Left lobe of liver (tissue), 2 donors: Measurements from ENCODE around the gene CNIH4. TPM values are rescaled to one million over a fixed set of nuclear protein-coding genes. Genes with fewer than 3 reads are reported as not detected.
A peak's percentile ranks its signal among the peaks of the same experiment; 100 is the strongest.
"Not testable (repeated sequence)": the region's sequence is repeated elsewhere in the genome, so short reads cannot be mapped to it uniquely, and the experiment has no call there.

ENCODE experiments used
- ATAC-seq: fragments of 200-7000 bp; cut with Tn5 transposase; one replicate; pipeline ENCODE4 v1.9.1; 2020; ENCODE audit warnings: mild to moderate bottlenecking, moderate library complexity
- DNase-seq: peaks from one replicate; pipeline ENCODE4 v3.0.0-alpha.2; 2020; ENCODE audit warnings: low spot score
- total RNA-seq: library from RNA; stranded (reverse); gene quantifications from one replicate; pipeline ENCODE4 v1.2.1, GENCODE V29; 2021
- donor health status: DM: no; HTN: no; CAD: no; lungs with moderate emphysema.
- donor health status: DM: no; HTN: yes; CAD: no.

Gene CNIH4
- total RNA-seq, 1 donor from 2014 or later, result 14.9 TPM

DNA sequence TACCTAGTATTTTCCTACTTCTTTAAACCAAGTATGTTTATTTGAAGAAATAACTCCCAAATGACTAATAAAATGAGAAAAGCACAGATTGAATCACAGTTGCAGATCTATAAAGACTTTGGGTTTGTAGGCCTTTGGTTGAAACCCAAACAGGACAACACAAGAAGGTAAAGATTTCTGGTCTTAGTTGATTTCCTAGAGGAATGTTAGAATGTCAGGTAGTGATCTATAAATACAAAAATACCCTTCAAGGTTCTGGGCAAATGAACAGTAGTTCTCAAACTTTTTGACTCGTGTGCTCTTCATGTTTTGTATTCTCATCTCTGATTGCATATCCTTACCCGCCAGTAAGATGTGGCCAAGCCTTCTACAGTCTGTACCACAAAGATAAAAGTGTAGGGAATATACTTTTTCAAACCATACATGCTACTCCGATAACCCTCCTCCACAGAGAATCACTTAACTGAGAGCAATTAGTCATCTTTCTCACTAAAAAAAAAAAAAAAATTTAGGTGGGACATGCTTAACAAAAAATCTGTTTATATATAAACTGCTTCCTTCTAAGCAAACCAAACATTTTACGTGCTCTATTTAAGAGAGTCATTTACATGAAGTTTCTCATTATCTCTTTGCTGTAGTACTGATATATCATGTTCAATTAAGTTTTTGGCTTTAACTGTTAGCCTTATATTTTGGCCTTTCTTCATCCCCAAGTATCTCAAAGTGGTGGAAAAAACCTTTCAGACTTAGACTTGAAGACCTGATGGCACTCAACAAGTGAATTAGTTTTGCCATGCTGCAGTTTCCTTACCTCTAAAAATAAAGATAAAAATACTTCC lies 36.0 kb downstream of the CNIH4 start:
- DNase-seq (no peak), ATAC-seq (no peak)

DNA sequence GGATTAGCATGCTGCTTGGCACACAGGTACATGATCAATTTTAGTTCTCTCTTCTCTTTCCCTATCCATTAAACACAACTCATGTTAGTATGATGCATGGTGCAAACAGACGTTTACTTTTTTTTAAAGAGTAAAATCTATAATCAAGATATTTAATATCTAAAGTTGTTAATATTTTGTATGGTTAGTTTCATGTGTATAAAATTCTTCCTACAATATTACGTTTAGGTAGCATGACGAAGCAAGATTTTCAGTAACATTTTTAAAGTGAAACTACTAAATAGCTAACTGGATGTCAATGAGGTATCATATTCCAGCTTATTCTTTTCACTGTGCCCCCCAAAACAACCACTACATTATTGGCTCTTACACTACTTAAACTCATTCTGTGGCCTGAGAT lies 36.6 kb downstream of the CNIH4 start:
- ATAC-seq (no peak), DNase-seq (no peak)

DNA sequence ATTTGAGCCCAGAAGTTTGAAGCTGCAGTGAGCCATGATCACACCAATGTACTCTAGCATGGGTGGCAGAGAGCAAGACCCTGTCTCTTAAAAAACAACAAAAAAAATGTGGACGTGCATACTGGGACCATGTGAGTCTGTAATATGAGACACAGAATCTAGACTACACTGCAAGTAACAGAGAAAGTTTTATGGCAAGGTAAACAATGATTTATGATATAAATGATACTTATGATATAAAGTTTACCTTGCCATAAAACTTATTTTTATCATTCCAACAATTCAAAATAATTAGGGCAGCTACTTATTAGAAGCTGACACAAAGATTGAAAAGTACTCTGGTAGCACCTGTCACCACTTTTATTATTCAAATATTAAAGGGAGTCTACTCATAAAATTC lies 43.2 kb downstream of the CNIH4 start:
- DNase-seq (no peak), ATAC-seq (no peak)

DNA sequence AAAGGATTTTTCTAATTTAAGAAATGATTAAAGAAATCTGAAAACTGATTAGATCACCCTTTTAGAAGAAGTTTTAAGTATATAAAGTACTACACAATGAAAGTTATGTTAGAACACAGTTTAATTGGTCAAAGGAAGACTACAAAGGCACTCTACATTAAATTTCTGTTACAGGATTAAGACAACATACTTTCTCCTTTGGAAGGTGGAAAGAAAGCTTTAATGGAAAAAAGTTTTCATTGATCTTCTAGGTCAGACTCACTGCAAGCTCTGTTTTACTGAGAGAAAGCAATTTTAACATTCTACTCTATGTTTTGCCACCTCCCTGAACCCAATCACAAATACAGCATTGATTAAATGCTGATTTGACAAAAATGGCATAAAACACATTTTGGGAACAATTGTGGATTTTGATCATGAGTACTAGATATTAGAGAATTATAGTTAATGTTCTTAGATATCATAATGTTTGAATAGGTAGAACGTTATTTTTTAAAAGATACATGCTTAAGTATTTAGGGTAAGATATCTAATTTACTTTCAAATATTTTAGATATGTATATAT lies 45.9 kb downstream of the CNIH4 start:
- no peak for DNase-seq
- no peak for ATAC-seq

DNA sequence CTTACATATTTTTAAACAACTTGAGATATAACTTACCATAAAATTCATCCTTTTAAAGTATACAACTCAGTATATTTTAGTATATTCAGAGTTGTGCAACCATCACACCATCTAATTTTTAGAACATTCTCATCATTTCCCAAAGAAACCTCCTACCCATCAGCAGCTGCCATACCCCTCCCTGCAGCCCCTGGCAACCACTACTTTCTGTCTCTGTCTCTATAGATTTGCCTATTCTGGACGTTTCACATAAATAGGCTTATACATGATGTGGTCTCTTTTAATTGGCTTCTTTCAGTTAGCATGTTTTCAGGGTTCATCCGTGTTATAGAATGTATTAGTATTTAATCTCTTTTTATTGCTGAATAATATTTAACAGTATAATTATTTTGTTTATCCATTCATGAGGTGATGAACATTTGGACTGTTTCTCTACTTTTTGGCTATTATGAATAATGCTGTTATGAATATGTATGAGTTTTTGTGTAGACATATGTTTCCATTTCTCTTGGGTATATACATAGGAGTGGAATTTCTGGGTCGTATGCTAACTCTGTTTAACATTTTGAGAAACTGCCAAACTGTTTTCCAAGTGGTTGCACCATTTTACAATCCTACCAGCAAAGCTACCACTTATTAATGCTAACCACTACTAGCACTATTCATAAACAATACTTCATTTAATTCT lies 48.4 kb downstream of the CNIH4 start:
- ATAC-seq, result no peak
- no peak for DNase-seq

DNA sequence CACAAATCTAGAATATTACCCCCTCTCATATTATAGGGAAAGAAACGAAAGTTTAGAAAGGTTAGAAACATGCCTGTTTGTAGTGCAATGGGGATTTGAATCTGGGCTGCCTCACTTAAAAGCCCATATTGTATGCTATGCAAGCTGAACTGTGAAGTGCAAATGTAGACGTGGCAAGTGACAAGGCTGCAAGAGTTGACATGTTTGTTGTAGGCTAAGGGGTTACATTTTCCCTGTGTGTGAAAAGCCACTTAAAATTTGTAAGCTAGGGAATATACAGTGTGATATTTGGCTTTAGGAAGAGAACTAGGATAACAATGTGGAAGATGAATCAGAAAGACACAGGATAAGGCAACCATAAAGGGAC lies 48.9 kb downstream of the CNIH4 start:
- ATAC-seq (no peak), DNase-seq (no peak)

DNA sequence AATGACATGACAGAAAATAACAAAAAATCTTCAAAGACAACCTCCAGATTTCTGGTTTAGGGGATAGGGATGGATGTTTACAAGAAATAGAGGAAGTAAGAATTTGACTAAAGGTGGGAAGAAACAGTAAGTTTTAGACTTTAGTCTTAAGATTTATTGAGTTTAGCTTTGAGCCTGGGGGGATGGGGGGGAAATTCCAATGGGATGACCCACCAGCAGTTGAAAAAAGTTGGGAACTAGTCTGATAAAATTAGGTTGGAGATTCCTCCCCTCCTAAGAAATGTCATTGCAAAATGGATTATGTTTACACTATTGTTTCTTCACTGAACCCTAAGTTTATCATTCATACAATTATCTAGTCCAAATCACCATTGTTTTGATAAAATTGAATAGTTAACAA lies 49.5 kb downstream of the CNIH4 start:
- ATAC-seq, result no peak
- DNase-seq, result no peak

DNA sequence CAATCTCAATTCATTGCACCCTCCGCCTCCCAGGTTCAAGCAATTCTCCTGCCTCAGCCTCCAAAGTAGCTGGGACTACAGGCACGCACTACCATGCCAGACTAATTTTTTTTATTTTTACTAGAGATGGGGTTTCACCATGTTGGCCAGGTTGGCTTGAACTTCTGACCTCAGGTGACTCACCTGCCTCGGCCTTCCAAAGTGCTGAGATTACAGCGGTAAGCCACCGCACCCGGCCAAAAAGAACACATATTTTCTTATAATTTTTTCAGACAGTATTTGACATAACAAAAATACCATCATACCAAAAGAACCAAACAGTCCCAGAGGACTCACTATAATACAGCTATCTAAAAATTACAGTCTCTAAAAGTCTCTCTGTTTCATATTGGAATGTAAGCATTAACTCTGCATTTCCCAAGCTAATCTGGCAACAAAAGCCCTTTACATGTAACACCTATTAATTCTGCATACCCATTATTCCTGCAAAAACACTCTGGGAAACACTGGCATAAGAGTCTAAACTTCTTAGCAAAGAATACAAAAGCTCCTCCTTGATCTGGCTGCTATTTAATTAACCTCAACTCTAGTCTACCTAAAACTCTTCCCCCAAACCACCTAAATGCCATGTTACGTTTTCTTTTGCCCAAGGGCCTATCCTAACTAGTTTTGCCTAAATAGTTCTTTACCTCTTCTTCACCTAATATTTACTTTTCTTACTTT lies 51.1 kb downstream of the CNIH4 start:
- ATAC-seq, result peak; percentile 31

DNA sequence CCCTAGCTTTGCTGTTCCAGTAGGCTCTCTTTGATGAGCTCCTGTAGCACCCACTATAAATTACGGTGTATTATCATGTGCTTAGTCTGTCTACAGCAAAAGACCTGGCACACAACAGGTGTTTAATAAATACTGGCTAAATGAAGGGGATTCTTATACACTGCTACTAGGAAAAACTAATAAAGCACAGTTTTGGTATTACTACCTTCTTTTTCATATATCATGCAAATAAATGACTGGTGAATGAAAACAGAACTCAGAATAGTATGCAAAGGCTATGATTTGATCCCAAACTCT lies 51.6 kb downstream of the CNIH4 start:
- no peak for ATAC-seq
- no peak for DNase-seq

More for the DNA sequence above, 51.1 kb downstream of the CNIH4 start:
- no peak for DNase-seq

DNA sequence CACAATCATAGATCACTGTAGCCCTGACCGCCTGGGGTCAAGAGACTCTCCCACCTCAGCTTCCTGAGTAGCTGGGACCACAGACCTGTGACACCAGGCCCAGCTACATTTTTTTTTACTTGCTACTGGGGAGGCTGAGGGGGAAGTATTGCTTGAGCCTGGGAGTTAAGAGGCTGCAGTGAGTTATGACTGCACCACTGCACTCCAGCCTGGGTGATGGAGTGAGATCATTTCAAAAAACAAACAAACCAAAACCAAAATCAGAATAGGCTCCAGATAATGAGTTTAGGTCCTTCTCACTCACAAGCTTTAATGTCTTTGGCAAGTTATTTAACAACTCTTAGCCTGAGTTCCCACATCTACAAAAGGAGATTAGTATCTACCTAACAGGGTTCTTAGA lies 55.1 kb downstream of the CNIH4 start:
- ATAC-seq (no peak), DNase-seq (no peak)

DNA sequence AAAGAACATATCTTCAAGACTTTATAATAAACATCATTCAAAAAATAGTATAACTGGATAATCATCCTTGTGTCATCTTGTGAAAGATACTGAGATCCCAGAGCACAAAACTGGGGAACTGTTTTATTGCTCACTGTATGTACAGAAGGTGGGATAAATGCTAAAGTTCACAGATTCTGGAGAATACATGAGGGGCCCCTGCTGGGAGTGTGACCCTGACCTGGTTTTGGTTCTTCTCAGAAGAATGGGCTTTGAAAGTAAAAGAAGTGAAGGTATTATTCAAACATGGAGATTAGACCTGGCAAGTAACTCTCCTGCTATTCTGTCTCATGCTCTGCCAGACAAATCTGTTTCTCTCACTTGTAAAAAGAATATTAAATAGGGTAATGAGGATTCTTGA lies 63.4 kb downstream of the CNIH4 start:
- DNase-seq, result no peak
- no peak for ATAC-seq

DNA sequence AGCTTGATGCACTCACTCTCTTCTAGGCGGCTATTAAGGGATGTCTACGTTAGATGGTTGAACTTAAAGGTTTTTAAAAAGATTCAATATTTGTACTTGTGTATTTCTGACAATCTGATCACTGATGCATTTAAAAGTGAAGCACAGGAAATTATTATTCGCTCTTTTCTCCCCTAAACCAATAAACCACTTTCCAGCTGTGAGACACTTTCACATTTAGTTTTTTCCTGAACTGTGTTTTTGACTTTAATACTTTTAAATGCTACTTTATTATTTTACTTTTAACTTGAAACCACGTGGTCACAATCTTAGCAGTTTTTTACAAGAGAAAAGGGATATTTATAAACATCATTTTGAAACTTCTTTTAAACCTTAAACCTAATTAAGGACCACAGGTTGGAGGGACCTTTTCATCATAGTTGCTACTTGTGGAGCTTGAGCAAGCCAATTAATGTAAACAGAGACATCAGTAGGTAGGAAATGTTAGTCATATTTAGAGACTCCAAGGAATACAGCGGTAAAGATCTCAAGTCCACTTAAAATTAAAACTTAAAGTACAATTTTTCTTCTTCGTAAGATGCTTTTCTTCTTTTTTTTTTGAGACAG lies 68.7 kb downstream of the CNIH4 start:
- ATAC-seq (no peak), DNase-seq (no peak)

DNA sequence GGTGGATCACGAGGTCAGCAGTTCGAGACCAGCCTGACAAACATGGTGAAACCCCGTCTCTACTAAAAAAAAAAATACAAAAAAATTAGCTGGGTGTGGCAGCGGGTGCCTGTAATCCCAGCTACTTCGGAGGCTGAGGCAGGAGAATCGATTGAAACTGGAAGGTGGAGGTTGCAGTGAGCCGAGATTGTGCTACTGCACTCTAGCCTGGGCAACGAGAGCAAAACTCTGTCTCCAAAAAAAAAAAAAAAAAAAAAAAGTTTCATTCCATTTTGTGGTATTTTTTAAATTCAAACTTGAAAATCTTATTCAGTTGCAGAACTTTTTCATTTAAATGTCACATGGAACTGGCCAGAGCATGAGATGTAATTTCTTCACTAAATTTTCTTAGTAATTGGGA lies 70.2 kb downstream of the CNIH4 start:
- not testable (repeated sequence) for ATAC-seq, DNase-seq

DNA sequence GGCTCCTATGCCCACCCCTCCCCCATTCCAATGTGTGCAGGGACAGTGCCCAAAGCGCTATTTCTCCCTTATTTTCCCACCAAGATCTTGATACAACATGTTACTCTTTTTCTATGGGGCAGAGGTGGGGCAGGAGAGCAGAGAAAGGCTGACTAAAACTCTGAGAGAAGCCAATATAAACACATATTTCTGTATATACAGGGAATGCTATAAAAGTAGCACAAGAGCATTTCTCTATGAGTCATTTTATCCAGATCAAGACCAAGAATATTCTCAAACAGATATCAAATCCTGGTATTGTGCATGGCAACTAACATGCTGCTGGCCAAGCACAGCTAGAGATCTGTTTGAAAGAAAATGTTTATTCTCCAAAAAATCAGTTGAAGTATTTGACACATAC lies 70.7 kb downstream of the CNIH4 start:
- DNase-seq (no peak), ATAC-seq (no peak)

DNA sequence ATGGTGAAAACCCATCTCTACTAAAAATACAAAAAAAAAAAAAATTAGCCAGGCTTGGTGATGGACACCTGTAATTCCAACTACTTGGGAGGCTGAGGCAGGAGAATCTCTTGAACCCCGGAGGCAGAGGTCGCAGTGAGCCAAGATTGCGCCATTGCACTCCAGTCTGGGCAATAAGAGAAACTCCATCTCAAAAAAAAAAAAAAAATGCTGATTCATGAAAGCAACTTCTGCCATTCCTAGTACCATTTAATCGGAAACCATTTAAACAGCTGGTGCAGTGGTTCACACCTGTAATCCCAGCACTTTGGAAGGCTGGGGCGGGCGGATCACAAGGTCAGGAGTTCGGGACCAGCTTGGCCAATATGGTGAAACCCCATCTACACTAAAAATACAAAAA lies 72.0 kb downstream of the CNIH4 start:
- not testable (repeated sequence) for ATAC-seq

More for the DNA sequence above, 72.0 kb downstream of the CNIH4 start:
- DNase-seq, result not testable (repeated sequence)

Other genes with a start within 250 kb of the CNIH4 start
- 13.7 TPM for gene FBXO28, start 242.8 kb upstream of the CNIH4 start, total RNA-seq
- gene DEGS1, start 173.6 kb upstream of the CNIH4 start, total RNA-seq, result 17.2 TPM
- 8.0 TPM for gene NVL, start 26.7 kb upstream of the CNIH4 start, total RNA-seq
- 27.2 TPM for gene WDR26, start 77.9 kb downstream of the CNIH4 start, total RNA-seq